Measurements from ENCODE around the gene KIR2DL3.
"Not testable (repeated sequence)": the region's sequence is repeated elsewhere in the genome, so short reads cannot be mapped to it uniquely, and the experiment has no call there.

Gene KIR2DL3

GRCh38 chr19:54744080-54744479 is 5.8 kb downstream of the KIR2DL3 start:
- DNase-seq (ENCODE audit: low read depth) = not testable (repeated sequence)

GRCh38 chr19:54747614-54748322 is 9.5 kb downstream of the KIR2DL3 start:
- not testable (repeated sequence) for DNase-seq (ENCODE audit: low read depth)

- not testable (repeated sequence) for DNase-seq (ENCODE audit: low read depth)
Observed at GRCh38 chr19:54750276-54750675, 12.0 kb downstream of the KIR2DL3 start.

- DNase-seq (ENCODE audit: low read depth) = not testable (repeated sequence)
Observed at GRCh38 chr19:54756204-54757110, 18.1 kb downstream of the KIR2DL3 start.

- DNase-seq (ENCODE audit: low read depth) = not testable (repeated sequence)
Observed at GRCh38 chr19:54758577-54758976, 20.3 kb downstream of the KIR2DL3 start.

- DNase-seq (ENCODE audit: low read depth) = not testable (repeated sequence)
Observed at GRCh38 chr19:54764219-54764618, 25.9 kb downstream of the KIR2DL3 start.

GRCh38 chr19:54766464-54766863 is 28.2 kb downstream of the KIR2DL3 start:
- DNase-seq (ENCODE audit: low read depth) = not testable (repeated sequence)

GRCh38 chr19:54769646-54770045 is 31.3 kb downstream of the KIR2DL3 start, which contains the start of gene KIR2DL1:
Gene KIR2DL1 (plus strand): TSS chr19:54769793. CDS start chr19:54769851, 58 bp downstream.
- not testable (repeated sequence) for DNase-seq (ENCODE audit: low read depth)

GRCh38 chr19:54770511-54770910 is 32.2 kb downstream of the KIR2DL3 start:
- DNase-seq (ENCODE audit: low read depth) = not testable (repeated sequence)

- peak; percentile 9 for DNase-seq (ENCODE audit: low read depth)
Observed at GRCh38 chr19:54771018-54771960, 33.0 kb downstream of the KIR2DL3 start.

GRCh38 chr19:54772666-54773065 is 34.4 kb downstream of the KIR2DL3 start:
- DNase-seq (ENCODE audit: low read depth) = not testable (repeated sequence)

GRCh38 chr19:54775095-54775815 is 36.9 kb downstream of the KIR2DL3 start:
- not testable (repeated sequence) for DNase-seq (ENCODE audit: low read depth)

- DNase-seq (ENCODE audit: low read depth) = not testable (repeated sequence)
Observed at GRCh38 chr19:54775830-54776229, 37.5 kb downstream of the KIR2DL3 start.

GRCh38 chr19:54777851-54778250 is 39.5 kb downstream of the KIR2DL3 start:
- DNase-seq (ENCODE audit: low read depth) = not testable (repeated sequence)

GRCh38 chr19:54778896-54779295 is 40.6 kb downstream of the KIR2DL3 start:
- not testable (repeated sequence) for DNase-seq (ENCODE audit: low read depth)

- DNase-seq (ENCODE audit: low read depth) = not testable (repeated sequence)
Observed at GRCh38 chr19:54782916-54783315, 44.6 kb downstream of the KIR2DL3 start.

- not testable (repeated sequence) for DNase-seq (ENCODE audit: low read depth)
Observed at GRCh38 chr19:54786091-54786723, 47.9 kb downstream of the KIR2DL3 start.

GRCh38 chr19:54788154-54788553 is 49.8 kb downstream of the KIR2DL3 start:
- not testable (repeated sequence) for DNase-seq (ENCODE audit: low read depth)

- no peak for DNase-seq (ENCODE audit: low read depth)
Observed at GRCh38 chr19:54790711-54791110, 52.4 kb downstream of the KIR2DL3 start.

GRCh38 chr19:54791476-54791875 is 53.2 kb downstream of the KIR2DL3 start:
- DNase-seq (ENCODE audit: low read depth) = no peak
